22Rv1 (cell line): ENCODE data around the gene ATF7IP2.

ENCODE experiments used
- H3K27ac ChIP-seq: fragments of 450-650 bp; 2 replicates; pipeline ENCODE4 v1.5.1; 2017
- ZFX ChIP-seq: fragments of 450-650 bp; IDR thresholded peaks from 2 replicates; pipeline ENCODE4 v1.6.1; 2017; ENCODE audit warnings: antibody characterized with exemption, borderline replicate concordance
- TF ChIP-seq, protein P1 (sequence below): fragments of 450-650 bp; IDR thresholded peaks from 2 replicates; pipeline ENCODE4 v1.5.1; 2017; ENCODE audit warnings: mild to moderate bottlenecking

Gene ATF7IP2

DNA sequence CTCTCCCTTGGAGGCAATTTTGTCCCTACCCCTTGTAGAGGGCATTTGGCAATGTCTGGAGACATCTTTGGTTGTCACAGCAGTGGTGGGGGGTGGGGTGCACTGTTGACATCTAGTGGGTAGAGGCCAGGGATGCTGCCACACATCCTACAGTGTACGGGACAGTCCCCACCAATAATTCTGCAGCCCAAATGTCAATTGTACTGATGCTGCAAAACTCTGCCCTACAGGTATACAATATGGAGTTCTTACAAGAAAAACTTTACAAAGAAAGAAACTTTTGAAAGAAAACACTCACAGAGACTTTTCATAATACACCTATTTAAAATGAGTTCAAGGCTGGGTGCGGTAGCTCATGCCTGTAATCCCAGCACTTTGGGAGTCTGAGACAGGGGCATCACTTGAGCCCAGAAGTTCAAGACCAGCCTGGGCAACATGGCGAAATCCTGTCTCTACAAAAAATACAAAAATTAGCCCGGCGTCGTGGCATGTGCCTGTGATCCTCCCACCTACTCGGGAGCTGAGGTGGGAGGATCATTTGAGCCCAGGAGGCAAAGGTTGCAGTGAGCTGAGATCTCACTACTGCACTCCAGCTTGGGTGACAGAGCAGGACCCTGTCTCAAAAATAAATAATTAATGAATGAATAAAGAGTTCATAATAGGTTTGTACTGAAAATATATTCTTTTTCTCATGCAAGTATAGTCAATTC, 135.2 kb downstream of the ATF7IP2 start:
- H3K27ac ChIP-seq: peak overlapping the region; percentile 72
- TF ChIP-seq ZFX: no peak

DNA sequence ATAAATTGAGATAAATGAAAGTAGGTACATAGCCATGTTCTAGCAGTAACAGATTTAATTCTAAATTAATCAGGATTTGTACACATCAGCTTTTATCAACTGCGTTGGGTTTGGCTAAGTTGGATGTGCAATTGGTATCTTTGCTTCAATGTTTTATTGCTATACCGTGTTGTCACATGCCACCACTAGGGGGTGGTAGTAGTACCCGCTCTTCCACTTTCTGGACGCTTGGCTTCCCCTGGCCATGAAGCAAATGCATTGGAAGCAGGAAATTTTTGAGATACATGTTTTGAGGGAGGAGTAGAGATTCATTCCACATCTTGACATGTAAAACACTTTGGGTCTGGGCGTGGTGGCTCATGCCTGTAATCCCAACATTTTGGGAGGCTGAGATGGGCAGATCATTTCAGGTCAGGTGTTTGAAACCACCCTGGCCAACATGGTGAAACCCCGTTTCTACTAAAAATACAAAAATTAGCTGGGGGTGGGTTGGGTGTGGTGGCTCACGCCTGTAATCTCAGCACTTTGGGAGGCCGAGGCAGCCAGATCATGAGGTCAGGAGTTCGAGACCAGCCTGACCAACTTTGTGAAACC, 135.9 kb downstream of the ATF7IP2 start:
- no peak overlapping the region for H3K27ac ChIP-seq
- no peak for TF ChIP-seq ZFX
- TF ChIP-seq, protein P1, sequence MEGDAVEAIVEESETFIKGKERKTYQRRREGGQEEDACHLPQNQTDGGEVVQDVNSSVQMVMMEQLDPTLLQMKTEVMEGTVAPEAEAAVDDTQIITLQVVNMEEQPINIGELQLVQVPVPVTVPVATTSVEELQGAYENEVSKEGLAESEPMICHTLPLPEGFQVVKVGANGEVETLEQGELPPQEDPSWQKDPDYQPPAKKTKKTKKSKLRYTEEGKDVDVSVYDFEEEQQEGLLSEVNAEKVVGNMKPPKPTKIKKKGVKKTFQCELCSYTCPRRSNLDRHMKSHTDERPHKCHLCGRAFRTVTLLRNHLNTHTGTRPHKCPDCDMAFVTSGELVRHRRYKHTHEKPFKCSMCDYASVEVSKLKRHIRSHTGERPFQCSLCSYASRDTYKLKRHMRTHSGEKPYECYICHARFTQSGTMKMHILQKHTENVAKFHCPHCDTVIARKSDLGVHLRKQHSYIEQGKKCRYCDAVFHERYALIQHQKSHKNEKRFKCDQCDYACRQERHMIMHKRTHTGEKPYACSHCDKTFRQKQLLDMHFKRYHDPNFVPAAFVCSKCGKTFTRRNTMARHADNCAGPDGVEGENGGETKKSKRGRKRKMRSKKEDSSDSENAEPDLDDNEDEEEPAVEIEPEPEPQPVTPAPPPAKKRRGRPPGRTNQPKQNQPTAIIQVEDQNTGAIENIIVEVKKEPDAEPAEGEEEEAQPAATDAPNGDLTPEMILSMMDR: peak; percentile 82

DNA sequence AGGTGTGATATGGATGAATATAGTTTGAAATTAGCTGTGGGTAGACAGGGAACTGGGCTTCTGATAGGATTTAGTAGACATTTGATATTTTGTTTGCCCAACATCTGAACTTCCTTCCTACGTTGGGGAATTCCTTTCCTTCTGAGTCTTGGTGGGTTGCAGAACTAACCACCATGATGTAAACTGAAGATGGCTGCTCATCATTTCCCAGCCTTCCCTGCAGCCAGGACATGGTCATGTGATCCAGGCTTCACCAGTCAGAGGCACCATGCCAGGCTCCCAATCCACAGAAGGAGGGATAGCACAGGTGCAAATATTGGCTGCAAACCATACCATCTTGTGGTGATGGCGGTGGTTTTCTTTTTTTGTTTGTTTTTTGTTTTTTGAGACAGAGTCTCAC, 137.1 kb downstream of the ATF7IP2 start:
- no peak overlapping the region for H3K27ac ChIP-seq
- TF ChIP-seq, protein P1: no peak
- TF ChIP-seq ZFX: no peak

DNA sequence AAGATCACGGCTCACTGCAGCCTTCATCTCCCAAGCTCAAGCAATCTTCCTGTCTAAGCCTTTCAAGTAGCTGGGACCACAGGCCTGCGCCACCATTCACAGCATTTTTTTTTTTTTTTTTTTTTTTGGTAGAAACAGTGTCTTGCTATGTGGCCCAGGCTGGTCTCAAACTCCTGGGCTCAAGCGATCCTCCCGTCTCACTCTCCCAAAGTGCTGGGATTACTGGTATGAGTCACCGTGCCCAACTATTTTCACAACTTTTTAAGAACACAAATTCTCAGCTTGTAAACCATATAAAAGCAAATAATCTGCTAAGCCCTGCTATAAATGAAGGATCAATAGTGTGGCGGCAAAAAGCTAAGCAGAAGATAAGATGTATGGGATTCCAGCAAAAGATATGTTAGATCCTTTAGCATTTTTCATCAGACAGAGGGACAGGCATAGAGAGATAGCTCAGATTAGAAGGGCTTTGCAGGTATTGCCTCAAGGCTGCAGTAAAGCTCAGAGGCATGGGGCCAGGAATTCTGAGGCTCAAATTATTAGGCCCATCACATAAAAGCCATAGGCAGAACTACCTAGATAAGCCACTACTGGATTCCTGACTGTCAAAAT, 139.5 kb downstream of the ATF7IP2 start:
- H3K27ac ChIP-seq: no peak overlapping the region
- TF ChIP-seq ZFX: no peak
- TF ChIP-seq, protein P1: no peak

DNA sequence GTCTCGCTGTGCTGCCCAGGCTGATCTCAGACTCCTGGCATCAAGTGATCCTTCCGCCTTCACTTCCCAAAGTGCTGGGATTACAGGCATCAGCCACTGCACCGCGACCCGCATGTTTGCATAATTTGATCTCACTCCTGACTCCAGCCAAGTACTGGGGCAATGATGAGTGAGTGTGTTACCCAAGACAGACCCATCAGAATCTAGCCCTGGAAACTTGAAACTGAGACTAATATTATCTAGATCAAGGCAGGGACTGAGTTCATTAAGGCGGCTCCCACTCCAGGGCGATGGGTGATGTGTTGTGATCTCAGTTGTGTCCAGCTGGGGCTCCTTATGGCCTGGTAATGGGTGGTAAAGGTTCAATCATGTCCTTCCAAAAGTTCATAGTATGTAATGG, 141.1 kb downstream of the ATF7IP2 start:
- TF ChIP-seq ZFX: no peak
- TF ChIP-seq, protein P1: no peak
- no peak overlapping the region for H3K27ac ChIP-seq

DNA sequence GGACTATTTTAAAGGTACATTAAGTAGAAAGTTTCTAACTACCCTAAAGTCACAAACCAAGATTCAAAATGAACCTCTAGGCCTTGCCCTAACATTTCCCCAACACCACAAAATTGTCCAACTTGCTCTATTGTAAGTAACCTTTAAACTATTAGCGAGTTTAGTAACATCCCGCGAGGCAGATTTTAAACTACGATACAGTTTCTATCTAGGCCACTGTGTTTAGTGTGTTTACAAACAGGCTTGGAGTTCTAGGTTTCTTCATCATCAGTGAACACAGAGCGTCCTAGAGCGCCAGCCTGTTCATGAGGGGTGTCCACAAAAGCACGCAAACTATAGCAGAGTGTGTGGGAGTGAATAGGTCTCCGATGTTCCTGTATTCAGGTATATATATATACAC, 142.8 kb downstream of the ATF7IP2 start:
- TF ChIP-seq ZFX: no peak
- TF ChIP-seq, protein P1: no peak
- no peak overlapping the region for H3K27ac ChIP-seq

DNA sequence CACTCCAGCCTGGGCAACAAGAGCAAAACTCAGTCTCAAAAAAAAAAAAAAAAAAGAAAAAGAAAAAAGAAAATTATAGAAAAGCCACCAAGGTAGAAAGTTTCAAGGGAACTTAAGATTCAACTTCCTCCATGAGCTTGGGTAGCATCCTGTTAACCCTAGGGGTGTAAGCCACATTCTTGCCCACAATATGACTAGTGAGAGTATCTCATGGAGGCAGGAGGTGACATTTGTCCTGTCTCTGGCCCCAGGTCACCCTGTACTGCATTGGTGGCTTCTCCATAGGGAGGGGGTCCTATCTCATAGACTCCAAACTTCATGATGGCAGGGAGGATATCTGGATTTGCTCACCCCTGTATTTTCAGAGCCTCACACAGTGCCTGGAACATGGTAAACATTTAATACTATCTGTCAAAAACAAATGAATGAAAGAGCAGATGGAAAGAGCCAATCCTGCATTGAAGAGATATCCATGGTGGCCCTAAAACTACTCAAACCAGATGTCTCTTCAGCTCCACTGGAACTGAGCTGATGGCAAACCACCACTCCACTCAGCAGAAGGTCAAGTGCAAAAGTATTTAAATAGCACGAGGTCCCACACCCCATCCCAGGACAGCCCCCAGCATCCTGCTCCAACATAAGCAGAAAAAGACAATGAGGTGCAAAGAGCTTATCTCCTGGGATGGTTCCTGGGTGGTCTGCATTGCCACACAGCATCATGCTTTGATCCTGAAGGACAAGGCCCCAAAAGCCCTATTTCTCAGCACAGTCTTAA, 144.2 kb downstream of the ATF7IP2 start:
- TF ChIP-seq, protein P1: no peak
- TF ChIP-seq ZFX: no peak
- H3K27ac ChIP-seq: no peak overlapping the region
